LHCN-M2 (cell line): ENCODE results near the gene CSNK1G1. TPM values are rescaled to one million over a fixed set of nuclear protein-coding genes. Genes with fewer than 3 reads are reported as not detected.
A peak's percentile ranks its signal among the peaks of the same experiment; 100 is the strongest.

Experiments
- DNase-seq: peaks from one replicate; pipeline ENCODE4 v3.0.0-alpha.2; 2012; ENCODE audit warnings: low read depth
- total RNA-seq: library from RNA; depleted of rRNA; stranded (reverse); fragments of >200 nt; gene quantifications from 2 replicates; pipeline ENCODE4 v1.2.3, GENCODE V29; 2014

The CSNK1G1 gene
- total RNA-seq, 1 experiment from 2014 or later = 21.0 TPM

GRCh38 chr15:64197425-64197824 lies 158.5 kb downstream of the CSNK1G1 start:
- DNase-seq = peak; percentile 19

DNA sequence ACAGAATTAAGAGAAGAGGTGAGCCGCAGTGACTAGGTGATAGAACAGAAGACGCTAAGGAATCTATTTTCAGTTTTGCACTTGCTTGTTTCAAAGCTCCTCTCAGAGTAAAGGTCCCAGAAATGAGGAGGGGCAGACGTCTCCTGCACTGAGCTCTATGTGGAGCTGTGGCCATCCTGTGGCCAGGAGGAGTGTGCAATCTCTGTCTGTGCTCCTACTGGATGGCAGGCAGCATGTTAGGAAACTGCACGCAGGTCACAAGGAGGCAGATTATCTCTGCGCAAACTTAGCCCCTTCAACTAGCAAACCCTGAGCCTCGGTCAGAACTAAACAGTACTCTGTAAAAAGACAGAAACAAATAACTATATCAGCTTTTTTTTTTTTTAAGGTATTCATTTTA lies 162.0 kb downstream of the CSNK1G1 start:
- no peak for DNase-seq

- DNase-seq = no peak
These were observed 163.8 kb downstream of the CSNK1G1 start for GRCh38 chr15:64191971-64192830.

DNA sequence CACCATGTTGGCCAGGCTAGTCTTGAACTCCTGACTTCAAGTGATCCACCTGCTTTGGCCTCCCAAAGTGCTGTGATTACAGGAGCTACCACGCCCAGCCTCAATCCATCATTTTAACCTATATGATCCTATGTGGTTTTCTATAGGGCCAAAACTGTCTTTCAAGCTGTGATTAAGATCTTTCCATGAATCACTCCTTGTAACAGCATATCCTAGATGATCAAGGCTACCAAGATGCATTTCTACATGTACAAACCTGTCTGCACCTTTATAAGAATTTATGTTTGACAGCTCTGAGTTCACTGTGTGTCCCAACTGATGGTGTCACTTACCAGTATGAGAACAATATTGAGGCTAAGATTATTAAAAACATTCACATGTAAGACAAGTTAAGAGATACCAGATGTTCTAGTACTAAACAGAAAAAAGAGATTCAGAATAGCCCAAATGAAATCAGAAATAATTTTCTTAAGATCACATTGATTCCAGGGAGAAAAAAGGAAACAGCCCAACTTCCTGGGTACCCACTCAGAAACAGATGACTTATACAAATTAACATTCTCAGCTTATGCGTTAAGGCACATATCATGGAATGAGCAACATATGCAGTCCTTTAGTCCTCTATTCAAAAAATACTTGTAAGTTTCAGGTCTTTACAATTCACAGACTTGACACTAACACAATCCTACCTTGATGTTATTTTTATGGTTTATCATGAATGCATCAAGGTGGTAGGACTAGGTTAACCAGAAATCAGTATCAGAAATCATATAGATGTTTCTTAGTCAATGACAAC lies 168.4 kb downstream of the CSNK1G1 start:
- no peak for DNase-seq

DNA sequence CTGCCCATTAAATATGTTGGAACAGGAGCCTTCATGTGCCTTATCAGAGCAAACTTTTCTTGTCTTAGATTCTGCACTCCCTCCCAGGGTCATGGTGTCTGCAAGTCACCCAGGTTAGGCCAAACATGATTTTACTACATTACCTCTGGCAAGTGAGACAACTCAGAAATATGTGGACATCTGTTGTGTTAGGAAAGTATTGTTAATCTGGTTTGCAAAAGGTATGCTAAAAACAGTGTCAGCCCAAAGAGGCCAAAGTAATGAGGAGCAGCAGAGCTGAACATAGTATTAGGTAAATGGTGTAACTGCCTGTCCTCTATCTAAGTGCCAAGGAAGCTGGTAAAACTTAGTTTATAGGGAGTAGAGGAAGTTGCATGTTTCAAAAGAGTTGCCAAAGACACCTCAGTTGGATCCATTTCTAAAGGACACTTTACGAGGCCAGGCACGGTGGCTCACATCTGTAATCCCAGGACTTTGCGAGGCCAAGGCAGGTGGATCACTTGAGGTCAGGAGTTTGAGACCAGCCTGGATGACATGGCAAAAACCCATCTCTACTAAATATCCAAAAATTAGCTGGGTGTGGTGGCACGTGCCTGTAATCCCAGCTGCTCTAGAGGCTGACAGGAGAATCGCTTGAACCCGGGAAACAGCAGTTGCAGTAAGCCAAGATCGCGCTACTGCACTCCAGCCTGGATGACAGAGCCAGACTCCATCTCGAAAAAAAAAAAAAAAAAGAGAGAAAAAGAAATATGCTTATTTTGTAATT lies 170.6 kb downstream of the CSNK1G1 start:
- no peak for DNase-seq

GRCh38 chr15:64182859-64183370 lies 173.1 kb downstream of the CSNK1G1 start:
- DNase-seq = no peak

DNA sequence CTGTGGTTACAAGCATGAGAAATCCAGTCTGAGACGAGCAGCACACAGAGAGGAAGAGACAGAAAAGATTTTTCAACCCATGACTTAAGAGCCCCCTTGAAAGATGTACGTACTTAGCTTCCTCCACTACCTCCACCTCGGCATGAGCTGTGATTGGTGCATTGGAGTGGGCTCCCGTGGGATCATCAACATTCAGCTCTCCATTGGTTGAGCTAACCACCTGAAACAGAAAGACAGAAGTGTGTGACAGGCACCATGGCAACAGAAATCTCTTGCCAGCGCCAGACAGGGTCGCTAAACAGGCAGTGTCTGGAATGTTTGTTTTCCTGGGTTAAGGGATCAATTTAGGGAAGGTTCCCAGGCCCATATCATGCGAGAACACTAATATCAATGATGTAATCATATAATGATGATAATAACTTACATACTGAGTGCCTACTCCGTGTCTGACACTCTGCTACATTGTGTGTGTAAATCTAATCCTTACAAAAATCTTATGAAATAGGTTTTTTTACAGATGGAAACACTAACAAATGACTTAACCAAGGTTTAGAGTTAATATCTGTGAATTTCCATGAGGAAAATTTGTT lies 175.6 kb downstream of the CSNK1G1 start:
- DNase-seq = no peak

DNA sequence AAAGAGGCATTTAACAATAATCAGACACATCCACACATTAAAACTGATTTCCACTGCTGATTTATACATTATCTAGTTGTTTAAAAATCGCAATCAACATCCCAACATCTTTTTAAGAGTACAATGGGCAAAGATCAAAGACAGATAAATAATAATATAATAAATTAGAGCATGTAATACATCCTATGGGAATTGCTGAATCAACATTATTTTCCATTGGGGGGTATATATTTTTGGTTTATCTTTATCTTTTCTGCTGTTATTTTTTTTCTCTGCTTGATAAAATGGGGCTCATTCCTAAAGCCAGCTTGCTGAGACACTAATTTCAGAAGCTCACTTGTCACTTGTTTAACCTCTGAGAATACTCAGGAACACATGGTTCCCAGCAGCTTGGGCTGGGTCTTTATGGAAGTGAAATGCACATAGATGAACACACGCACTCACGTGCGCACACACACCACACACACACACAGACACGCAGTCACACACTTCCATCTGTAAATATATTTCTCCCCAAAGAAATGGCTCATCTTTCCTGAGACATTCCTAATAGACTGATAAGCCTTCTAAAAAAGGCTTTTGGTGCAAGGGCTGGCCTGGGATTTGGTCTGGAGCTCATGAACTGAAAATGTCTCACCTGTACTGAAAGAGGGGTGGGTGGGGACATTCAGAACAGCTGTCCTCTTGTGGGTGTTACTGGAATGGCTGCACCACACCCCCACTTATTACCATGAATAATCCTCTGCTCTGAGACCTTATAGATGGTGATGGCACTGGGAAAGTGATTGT lies 189.7 kb downstream of the CSNK1G1 start:
- peak; percentile 6 for DNase-seq

DNA sequence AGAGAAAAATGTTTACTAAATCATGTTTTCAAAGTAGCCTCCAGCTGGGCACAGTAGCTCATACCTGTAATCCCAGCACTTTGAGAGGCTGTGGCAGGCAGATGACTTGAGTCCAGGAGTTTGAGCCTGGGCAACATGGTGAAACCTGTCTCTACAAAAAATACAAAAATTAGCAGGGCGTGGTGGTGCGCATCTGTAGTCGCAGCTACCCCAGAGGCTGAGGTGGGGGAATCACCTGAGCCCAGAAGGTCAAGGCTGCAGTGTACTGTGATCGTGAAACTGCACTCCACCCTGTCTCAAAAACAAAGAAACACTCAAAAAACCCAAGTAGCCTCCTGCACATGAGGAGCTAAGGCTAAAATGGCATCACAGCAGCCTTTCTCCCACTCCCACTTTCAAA lies 191.5 kb downstream of the CSNK1G1 start:
- DNase-seq = no peak

- no peak for DNase-seq
These were observed 192.2 kb downstream of the CSNK1G1 start for GRCh38 chr15:64163659-64164362.

DNA sequence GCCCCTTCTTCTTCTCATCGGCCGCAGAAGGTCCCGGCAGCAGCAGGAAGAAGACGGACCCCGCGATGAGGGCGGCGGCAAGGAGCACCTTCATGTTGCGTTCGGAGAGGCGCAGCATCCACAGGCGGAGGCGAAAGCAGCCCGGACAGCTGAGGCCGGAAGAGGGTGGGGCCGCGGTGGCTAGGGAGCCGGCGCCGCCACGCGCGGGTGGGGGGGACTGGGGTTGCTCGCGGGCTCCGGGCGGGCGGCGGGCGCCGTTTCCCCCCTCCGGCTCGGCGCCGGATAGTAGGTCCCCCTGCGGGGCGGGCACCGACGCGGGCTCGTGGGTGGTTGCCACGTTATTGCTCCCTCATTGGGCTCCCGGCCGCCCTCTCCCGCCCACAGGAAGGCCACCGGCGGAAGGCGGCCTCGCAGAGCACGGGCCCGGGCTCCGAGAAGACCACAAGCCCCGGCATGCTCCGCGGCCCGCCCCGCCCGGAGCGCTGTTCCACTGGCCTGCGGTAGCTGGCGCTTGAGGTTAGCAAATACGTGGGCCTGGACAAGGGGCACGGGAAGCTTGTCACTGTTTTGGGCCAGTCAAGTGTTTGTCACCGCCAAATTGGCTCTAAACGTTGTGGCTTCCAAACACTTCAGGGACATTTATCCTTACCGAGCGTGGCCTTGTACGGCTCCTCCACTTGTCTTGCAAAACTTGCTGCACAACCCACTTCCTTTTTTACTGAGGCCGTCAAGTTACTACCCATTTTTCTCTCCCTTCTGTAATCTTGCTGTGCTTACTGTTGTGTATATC lies 192.9 kb downstream of the CSNK1G1 start, which contains the start of gene PPIB:
TSS of gene PPIB (minus strand) at position 154 of the 790 bp plus-strand sequence. CDS start at position 118, 36 bp downstream.
- DNase-seq = peak; percentile 97

DNA sequence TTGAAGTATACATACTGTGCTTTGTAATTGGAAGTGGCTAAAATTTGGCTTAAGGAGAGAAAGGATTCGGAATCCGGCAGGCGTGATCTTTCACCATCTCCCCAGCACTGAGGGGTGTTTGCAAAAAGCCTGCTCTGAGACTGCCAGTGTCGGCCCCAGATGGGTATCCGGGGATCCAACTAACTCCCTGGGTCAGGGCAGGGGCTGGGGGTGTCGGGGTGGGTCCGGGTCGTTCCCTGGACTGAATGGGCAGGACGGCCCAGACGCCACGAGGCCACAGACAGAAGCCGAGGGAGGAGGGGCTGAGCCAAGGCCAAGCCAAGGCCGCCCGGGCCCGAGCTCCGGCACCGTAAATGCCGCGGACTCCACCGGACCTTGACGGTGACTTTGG lies 193.5 kb downstream of the CSNK1G1 start:
- DNase-seq = no peak

- DNase-seq = no peak
These were observed 194.1 kb downstream of the CSNK1G1 start for GRCh38 chr15:64161688-64162477.

- no peak for DNase-seq
These were observed 197.4 kb downstream of the CSNK1G1 start for GRCh38 chr15:64158363-64159134.

DNA sequence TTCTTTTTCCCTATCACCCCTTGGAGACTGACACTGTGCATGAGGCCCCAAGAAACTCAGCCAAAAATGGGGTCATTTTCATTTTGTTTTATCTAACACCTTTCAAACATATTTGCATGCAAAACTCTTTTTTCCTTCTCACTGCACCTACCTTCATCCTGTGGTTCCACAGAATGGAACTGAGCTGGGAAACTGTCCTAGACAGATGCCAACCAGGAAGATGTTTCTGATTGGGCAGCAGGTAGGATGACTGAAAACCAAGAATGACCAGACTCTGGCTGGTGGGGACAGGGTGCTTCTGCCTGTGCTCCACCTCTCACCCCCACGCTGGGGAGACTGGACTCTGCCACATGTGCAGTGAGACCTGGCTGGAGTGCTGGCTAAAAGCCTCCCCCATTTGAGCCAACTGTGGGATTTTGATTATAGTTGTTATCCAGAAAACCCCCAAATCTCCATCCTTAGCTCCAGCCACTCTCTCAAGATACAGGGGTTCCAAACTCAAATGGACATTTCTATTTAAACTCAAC lies 198.3 kb downstream of the CSNK1G1 start:
- DNase-seq = no peak

DNA sequence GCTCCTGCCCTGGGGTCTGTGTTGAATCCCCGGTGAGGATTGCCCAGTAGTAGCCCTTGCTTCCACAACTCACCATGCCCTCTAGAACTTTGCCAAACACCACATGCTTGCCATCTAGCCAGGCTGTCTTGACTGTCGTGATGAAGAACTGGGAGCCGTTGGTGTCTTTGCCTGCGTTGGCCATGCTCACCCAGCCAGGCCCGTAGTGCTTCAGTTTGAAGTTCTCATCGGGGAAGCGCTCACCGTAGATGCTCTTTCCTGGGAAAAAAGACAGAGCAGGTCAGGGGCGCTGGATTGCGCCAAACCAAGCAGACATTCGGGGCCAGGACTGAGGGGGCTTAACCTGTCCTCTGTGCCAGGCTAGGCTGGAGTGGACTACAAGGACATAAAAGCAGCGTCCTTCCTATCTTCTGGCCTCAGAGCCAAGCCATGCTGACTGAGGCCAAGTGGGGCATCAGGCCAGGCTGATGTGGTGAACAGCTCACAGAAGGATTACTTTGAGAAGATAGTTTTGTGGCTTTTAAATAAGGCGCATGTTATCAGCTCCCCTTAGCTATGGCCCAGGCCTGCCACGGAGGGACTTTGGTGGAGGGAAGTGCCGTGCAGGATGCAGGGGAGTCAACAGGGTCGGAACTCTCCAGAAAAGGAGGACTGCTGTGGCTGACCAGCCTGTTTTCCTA lies 199.2 kb downstream of the CSNK1G1 start:
- no peak for DNase-seq
